ENCODE results near the gene FRMD5.

DNA sequence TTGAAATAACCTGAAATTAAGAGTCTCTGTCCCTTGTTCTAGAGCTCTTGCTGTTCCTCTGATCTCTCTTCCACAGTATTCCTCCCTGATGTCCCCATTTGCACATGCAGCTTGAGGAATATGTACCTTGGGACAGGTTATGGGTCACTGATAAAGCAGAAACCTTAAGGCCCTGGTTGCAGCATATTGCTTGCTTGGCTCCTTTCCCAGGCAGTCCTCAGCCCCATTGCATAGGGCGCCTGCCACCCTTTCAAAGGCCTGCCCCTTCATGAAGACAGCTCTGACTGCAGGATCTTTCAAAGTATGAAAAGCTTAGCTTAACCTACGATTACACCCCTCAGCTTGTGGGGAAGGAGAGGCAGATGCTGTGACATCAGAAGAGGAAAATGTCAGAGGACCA lies 316.6 kb downstream of the FRMD5 start:
- TF ChIP-seq, protein P1, sequence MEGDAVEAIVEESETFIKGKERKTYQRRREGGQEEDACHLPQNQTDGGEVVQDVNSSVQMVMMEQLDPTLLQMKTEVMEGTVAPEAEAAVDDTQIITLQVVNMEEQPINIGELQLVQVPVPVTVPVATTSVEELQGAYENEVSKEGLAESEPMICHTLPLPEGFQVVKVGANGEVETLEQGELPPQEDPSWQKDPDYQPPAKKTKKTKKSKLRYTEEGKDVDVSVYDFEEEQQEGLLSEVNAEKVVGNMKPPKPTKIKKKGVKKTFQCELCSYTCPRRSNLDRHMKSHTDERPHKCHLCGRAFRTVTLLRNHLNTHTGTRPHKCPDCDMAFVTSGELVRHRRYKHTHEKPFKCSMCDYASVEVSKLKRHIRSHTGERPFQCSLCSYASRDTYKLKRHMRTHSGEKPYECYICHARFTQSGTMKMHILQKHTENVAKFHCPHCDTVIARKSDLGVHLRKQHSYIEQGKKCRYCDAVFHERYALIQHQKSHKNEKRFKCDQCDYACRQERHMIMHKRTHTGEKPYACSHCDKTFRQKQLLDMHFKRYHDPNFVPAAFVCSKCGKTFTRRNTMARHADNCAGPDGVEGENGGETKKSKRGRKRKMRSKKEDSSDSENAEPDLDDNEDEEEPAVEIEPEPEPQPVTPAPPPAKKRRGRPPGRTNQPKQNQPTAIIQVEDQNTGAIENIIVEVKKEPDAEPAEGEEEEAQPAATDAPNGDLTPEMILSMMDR (IDR thresholded peaks at IDR 0.05) = no peak
- no peak for TF ChIP-seq POLR2A (IDR thresholded peaks at IDR 0.05)
